Measurements from ENCODE around the gene TTYH3.

Gene TTYH3

GRCh38 chr7:2644220-2644561 lies 12.4 kb downstream of the TTYH3 start:
- DNase-seq (ENCODE audit: low spot score), result no peak
- TF ChIP-seq CTCF (IDR thresholded peaks at IDR 0.05; ENCODE audit: extremely low read depth, missing control alignments), result no peak

- DNase-seq (ENCODE audit: low spot score), result no peak
- TF ChIP-seq CTCF (IDR thresholded peaks at IDR 0.05; ENCODE audit: extremely low read depth, missing control alignments), result no peak
Observed at GRCh38 chr7:2644562-2645273, 12.9 kb downstream of the TTYH3 start.

- DNase-seq (ENCODE audit: low spot score), result peak; percentile 71
- TF ChIP-seq CTCF (IDR thresholded peaks at IDR 0.05; ENCODE audit: extremely low read depth, missing control alignments), result no peak
Observed at GRCh38 chr7:2645274-2645868, 13.6 kb downstream of the TTYH3 start.

GRCh38 chr7:2646336-2646679 lies 14.5 kb downstream of the TTYH3 start:
- TF ChIP-seq CTCF (IDR thresholded peaks at IDR 0.05; ENCODE audit: extremely low read depth, missing control alignments), result no peak

GRCh38 chr7:2646680-2647571 lies 15.1 kb downstream of the TTYH3 start:
- no peak for TF ChIP-seq CTCF (IDR thresholded peaks at IDR 0.05; ENCODE audit: extremely low read depth, missing control alignments)
- no peak for DNase-seq (ENCODE audit: low spot score)

More at GRCh38 chr7:2646336-2646679, 14.5 kb downstream of the TTYH3 start:
- no peak for DNase-seq (ENCODE audit: low spot score)

- no peak for DNase-seq (ENCODE audit: low spot score)
- TF ChIP-seq CTCF (IDR thresholded peaks at IDR 0.05; ENCODE audit: extremely low read depth, missing control alignments), result no peak
Observed at GRCh38 chr7:2647594-2648172, 15.9 kb downstream of the TTYH3 start.
